HFF-Myc (cell line): ENCODE measurements around the gene NCLN.

Experiments
- DNase-seq: peaks from one replicate; pipeline ENCODE4 v3.0.0-alpha.2; 2011; ENCODE audit warnings: low read depth; ENCODE audit errors: extremely low read depth
- H3K4me3 ChIP-seq: replicated peaks from 2 replicates; pipeline ENCODE4 v1.5.1; 2011; ENCODE audit warnings: low read depth, mild to moderate bottlenecking, control low read depth, low read length
- TF ChIP-seq, protein P1 (sequence below): IDR thresholded peaks from 2 replicates; pipeline ENCODE4 v1.5.1; 2012; ENCODE audit warnings: mild to moderate bottlenecking, low read depth, low read length, control low read depth; ENCODE audit errors: missing control alignments

The NCLN gene

DNA sequence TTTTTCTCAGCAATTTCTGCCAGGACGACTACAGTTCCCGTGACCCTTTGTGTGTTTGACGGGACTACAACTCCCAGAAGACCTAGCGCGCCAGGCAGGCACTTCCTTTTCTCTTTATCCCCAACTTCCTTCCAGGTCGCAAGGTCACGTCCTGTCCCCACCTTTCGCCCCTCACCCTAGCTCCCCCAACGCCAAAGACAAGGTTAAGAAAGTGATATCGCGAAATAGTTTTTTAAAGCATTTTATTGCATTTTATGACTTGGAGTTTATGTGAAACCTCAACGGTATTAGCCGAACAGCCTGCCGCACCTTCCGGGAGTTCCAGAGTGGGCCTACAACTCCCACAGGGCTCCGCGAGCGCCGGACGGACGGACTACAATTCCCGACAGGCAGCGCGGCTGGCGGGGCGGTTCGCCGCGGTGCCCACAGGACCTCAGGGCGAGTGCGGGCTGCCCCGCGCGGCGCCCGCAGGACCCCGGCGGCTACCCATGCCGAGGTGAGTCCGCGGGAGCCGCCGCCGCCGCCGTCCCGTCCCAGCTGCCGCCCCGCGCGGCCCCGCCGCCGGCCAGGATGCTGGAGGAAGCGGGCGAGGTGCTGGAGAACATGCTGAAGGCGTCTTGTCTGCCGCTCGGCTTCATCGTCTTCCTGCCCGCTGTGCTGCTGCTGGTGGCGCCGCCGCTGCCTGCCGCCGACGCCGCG is at the start of gene NCLN:
TSS of gene NCLN (plus strand) at position 470 of the 699 bp plus-strand sequence. CDS start at position 571, 101 bp downstream.
- DNase-seq = peak; percentile 78
- H3K4me3 ChIP-seq = peak within 1 kb of the TSS; percentile 92
- TF ChIP-seq, protein P1, sequence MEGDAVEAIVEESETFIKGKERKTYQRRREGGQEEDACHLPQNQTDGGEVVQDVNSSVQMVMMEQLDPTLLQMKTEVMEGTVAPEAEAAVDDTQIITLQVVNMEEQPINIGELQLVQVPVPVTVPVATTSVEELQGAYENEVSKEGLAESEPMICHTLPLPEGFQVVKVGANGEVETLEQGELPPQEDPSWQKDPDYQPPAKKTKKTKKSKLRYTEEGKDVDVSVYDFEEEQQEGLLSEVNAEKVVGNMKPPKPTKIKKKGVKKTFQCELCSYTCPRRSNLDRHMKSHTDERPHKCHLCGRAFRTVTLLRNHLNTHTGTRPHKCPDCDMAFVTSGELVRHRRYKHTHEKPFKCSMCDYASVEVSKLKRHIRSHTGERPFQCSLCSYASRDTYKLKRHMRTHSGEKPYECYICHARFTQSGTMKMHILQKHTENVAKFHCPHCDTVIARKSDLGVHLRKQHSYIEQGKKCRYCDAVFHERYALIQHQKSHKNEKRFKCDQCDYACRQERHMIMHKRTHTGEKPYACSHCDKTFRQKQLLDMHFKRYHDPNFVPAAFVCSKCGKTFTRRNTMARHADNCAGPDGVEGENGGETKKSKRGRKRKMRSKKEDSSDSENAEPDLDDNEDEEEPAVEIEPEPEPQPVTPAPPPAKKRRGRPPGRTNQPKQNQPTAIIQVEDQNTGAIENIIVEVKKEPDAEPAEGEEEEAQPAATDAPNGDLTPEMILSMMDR = no peak

- DNase-seq = no peak
- TF ChIP-seq, protein P1 = no peak
- no peak within 1 kb of the TSS for H3K4me3 ChIP-seq
Observed at GRCh38 chr19:3135961-3136683, 49.6 kb upstream of the NCLN start, which contains the start of gene GNA15. Gene GNA15, plus strand, starts transcription at chr19:3136033. Its CDS starts 418 bp downstream, at chr19:3136451.

- DNase-seq = no peak
- TF ChIP-seq, protein P1 = no peak
- no peak overlapping the region for H3K4me3 ChIP-seq
Observed at GRCh38 chr19:3136684-3137055, 49.1 kb upstream of the NCLN start.

DNA sequence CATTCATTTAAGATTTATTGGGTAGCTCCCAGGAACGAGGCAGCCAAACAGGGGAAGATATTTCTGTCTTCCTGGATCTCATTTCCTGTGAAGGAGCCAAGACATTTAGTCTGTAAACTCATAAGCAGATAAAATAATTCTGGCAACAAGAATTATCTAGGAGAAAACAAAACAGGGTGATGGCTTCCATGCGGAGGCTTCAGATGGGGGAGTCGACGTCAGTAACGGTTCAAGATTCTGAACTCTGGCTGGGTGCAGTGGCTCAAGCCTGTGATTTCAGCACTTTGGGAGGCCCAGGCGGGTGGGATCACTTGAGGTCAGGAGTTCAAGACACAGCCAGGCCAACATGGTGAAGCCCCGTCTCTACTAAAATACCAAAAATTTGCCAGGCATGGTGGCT is 48.6 kb upstream of the NCLN start:
- no peak overlapping the region for H3K4me3 ChIP-seq
- TF ChIP-seq, protein P1 = no peak
- no peak for DNase-seq

DNA sequence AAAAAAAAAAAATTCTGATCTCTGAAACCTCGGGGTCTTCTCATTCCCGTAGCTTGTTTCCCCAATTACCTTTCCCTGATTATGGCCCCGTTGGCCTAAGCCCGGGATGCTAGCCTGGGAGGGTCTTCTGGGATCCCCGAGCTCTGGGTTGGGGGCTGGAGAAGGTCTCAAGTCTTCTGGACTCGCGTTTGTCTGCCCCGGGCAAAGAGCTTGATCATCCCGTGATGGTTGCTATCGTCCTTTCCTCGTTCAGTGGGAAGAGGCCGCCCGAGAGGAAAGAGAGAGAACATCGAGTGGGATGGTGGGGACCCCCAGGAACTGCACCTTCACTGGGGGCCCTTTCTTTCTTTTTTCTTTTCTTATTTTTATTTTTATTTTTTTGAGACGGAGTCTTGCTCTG is 47.5 kb upstream of the NCLN start:
- H3K4me3 ChIP-seq = no peak overlapping the region
- TF ChIP-seq, protein P1 = no peak
- no peak for DNase-seq

GRCh38 chr19:3140667-3141038 is 45.1 kb upstream of the NCLN start:
- TF ChIP-seq, protein P1 = no peak
- no peak overlapping the region for H3K4me3 ChIP-seq
- DNase-seq = no peak
